HG03469 (cell line): ENCODE data around the gene SERAC1.
A peak's percentile ranks its signal among the peaks of the same experiment; 100 is the strongest.

Experiments used
- ATAC-seq: cut with Tn5 transposase; IDR thresholded peaks from one replicate; pipeline ENCODE4 v1.9.1; 2021; ENCODE audit warnings: mild to moderate bottlenecking, moderate library complexity, moderate number of reproducible peaks; ENCODE audit not compliant: unreplicated experiment

SERAC1 gene

DNA sequence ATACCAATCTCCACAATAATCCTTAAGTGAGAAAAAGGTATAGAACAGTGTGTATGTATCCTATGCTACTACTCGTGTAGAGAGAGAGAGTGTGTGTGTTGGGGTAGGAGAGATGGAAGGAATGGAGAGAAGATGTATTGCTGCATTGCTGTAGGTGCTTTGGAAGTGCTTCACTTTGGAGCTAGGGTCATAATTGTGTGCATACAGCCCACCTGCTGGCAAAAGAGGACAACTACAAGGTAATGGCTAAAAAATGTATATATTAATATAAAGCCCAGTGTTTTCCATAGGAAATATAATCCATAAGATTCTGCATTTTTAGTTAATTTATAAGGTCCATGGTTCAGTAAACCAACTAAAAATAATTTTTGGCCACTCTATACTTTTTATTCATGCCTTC is 36.1 kb downstream of the SERAC1 start:
- ATAC-seq = no peak

DNA sequence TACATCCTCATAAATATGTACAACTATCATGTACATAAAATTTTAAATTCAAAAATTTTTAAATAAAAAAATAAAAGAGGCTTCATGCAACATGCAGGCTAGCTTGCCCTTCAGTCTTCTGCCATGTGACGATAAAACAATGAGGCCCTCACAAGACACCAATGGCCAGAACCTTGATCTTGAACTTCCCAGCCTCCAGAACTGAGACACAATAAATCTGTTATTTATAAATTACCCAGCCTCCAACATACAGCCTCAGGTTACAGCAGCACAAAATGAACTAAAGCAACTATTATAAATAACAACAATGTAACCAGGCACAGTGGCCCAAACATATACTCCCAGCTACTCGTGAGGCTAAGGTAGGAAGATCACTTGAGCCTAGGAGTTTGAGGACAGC is 42.8 kb downstream of the SERAC1 start:
- ATAC-seq = no peak

DNA sequence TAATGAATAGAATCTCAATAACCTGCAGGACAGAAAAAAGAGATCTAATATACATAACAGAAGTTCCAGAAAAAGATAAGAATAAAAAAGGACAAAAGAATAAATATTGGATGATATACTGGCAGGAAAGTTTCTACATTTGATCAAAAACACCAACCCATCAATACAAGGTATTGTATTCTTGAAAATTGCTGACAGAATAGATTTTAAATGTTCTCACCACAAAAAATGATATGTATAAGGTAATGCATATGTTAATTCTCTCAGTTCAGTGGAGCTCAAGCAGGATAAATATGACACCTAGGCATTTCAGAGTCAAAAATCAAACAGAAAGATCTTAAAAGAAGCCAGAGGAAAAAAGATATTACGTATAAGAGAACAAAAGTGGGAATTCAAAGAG is 43.8 kb downstream of the SERAC1 start:
- ATAC-seq = no peak

DNA sequence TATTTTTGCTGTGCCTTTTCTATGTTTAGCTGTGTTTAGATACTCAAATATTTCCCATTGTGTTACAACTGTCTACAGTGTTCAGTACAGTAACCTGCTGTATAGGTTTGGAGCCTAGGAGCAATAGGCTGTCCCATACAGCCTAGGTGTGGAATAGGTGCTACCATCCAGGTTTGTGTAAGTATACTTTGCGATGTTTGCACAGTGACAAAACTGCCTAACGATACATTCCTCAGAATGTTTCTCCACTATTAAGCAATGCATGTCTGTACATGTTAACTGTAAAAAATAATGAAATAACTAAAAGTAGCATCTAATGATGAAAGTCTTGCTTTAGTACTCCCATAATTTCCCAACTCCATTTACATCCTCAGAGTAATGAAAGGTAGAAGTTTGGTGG is 46.0 kb downstream of the SERAC1 start:
- ATAC-seq = no peak

DNA sequence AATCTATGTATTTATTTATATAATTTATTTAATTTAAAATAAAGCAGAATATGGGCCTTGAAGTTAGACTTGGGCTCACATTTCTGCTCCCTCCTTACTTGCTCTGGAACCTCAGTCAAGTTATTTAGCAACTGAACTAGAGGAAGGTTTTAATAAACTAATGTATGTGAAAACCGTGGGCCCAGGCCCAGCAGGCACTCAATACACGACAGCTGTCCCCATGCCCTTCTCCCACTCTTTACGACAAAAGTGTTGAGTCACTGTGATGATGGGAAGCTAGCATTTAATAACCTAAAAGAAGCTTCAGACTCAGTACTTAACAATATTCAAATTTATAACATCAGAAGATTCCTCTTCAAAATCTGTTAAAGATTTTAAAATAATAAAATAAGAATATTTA is 46.7 kb downstream of the SERAC1 start:
- no peak for ATAC-seq

DNA sequence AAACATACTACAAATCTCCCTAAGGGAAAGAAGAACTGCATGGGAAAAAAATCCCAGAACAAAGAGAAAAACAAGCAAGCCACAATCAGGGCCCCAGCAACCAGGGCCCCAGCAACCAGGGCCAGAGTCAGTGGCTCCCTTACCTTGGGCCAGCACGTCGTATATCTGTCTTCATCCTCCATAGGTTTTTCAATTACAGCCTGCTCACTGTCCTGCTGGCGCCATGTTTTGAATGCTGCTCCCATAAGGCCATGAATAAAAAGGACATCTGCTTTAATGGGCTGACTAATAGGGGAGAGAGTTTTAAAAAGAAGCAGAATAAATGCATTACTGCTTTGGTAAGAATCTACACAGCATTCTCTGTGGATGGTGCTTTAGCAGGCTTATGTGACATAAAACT is 49.2 kb downstream of the SERAC1 start:
- no peak for ATAC-seq

DNA sequence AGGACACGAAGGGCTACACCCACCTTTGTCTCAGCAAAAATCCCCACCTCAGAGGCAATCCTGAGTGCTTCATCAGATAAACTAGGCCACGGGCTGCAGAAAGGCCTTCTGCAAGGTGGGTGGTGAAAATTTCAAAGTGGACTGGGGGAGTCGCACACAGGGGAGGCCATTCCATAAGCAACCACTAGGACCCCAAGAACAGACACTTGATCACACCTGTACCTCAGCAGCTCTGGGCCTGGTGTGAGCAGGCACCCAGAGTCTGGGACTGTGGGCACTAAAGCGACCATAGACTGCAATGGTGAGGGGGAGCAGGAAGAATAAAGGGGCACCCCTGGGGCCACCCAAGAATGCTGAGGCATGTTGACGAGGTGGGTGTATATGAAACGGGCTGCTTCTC is 52.6 kb downstream of the SERAC1 start:
- no peak for ATAC-seq

DNA sequence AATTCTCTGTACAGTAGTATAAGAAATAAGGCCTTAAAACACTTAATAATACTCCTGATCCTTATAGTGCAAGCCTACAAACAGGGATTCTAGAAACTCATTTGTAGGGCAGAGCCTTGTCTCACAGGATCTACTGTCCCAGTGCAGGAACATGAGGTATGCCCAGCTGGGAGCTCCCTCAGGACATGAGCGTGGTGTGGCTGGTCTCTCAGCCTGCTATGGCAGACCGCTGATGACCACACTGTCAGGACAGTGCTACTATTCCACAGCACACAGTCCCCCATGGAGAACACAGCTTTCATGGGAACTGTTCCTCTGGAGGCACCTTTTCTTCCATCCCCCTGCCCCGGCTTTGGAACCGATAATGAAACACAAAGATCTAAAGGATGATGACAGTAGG is 53.0 kb downstream of the SERAC1 start:
- ATAC-seq = no peak

DNA sequence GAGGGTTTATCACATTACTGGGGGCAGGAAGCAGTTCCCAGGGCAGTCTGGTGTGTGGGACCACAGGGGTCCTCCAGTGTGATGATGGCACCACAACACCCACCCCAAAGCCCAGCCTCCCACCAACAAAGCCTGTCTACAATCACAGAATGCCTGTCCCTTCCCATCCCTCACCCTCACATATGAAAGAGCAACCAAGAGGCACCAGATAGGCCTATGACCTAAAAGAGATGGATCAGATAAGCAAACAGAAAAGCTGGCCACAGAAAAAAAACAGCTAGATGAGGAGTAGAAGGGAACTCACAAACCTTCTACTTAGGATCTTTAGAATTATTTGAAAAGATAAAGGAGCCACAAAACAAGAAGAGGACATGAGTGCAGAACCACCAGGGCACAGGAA is 54.3 kb downstream of the SERAC1 start:
- ATAC-seq = no peak

DNA sequence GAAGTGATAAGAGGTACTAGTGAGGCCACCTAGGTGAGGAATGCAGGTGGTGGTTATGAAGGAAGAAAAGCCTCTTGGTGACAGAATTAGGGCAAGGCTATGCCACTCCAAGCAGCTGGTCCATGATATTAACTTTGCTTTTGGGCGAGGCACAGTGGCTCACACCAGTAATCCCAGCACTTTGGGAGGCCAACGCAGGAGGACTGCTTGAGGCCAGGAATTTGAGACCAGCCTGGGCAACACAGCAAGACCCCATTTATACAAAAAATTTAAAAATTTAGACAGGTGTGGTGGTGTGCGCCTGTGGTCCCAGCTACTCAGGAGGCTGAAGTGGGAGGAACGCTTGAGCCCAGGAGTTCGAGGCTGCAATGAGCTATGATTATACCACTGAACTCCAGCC is 56.1 kb downstream of the SERAC1 start:
- no peak for ATAC-seq

DNA sequence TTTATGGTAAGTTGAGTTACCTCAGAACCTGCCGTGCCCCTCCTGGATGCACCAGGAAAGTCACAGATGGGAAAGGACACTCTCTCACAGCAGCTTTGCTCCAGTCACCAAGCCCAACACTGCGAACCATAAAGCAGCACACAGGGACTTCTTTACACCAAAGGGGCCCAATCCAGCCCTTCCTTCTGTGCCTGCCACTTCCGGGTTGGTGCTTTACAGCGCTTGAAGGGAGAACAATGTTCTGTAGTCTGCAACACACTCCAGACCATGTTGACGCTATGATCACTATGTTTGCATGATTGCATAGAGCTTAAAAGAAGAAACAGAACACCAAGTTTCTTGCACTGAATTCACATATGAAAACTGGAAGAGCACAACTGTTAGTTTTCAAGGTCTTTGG is 57.1 kb downstream of the SERAC1 start:
- ATAC-seq = no peak

DNA sequence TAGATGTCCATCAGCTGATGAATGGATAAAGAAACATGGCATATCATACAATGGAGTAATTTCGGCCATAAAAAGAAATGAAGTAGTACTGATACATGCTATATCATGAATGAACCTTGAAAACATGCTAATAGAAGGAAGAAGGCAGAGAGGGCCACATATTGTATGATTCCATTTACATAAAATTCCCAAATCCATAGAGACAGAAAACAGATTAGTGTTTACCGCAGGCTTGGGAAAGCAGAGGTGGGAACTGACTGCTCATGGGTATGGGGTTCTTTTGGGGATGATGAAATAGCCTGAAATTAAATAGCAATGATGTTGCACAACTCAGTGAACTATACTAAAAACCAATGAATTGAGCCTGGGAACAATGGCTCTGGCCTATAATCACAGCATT is 58.3 kb downstream of the SERAC1 start:
- ATAC-seq = no peak

DNA sequence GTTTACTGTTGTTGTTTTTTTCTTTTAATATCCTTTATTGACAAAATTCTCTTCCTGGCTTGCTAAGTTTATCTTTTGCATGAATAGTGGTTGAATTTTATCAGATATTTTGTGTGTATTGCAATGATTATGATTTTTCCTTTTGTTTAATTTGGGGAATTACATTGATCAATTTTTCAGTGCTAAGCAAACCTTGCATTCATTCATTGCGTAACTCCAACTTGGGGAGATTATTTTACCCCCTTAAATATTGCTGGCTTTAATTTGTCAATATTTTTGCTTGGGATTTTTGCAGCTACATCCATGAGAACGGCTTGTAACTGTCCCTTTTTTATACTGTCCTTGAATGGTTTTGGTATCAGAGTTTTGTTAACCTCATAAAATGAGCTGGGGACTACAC is 63.4 kb downstream of the SERAC1 start:
- no peak for ATAC-seq

DNA sequence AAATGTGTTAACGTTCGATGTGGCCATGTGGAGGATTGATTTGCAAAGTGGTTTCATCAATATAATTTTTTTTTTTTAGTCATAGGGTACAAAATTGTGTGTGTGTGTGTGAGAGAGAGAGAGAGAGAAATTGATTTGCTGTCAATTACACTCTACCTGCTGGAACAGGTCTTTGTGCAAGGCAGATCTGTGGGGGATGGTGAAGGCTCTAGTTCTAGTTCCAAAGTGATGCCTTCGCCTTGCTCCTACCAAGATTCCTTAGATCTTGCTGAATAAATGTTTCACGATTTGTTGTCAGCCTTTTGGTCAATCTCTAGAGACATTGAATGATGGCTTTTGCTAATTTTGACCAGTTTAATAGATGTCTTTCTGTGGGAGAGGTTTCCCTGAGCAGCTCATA is 64.8 kb downstream of the SERAC1 start:
- ATAC-seq = no peak

DNA sequence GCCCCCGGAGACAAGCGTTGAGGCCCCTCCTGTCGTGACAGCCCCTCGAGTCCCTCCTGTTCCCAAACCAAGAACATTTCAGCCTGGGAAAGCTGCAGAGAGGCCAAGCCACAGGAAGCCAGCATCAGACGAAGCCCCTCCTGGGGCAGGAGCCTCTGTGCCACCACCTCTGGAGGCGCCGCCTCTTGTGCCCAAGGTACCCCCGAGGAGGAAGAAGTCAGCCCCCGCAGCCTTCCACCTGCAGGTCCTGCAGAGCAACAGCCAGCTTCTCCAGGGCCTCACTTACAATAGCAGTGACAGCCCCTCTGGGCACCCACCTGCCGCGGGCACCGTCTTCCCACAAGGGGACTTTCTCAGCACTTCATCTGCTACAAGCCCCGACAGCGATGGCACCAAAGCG is 72.4 kb downstream of the SERAC1 start:
- no peak for ATAC-seq

DNA sequence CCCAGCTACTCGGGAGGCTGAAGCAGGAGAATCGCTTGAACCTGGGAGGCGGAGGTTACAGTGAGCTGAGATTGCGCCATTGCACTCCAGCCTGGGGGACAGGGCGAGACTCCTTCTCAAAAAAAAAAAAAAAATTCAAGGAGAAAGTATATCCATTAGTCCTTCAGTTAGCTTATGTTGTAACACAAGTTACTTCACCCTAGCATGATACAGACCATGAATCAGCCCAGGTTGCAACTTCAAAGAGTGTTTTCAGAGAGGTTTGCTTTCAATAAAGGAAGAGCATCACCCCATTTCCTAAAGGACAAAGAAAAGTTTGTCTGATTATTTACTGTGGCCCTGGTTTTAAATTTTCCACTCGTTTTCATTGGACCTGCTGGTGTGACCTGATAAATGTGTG is 73.0 kb downstream of the SERAC1 start:
- no peak for ATAC-seq

DNA sequence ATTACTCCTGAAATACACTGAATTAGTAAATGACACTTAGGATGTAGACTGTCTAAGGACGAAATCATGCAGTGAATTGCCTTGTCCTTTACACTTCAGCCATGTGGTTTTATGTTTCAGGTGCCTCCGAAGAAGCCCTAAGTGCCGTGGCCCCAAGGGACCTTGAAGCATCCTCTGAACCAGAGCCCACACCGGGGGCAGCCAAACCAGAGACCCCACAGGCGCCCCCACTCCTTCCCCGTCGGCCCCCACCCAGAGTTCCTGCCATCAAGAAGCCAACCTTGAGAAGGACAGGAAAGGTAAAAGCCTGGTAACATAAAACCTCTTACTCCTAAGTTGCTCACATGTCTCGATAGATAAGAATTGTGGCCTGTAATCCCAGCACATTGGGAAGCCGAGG is 75.3 kb downstream of the SERAC1 start:
- no peak for ATAC-seq

DNA sequence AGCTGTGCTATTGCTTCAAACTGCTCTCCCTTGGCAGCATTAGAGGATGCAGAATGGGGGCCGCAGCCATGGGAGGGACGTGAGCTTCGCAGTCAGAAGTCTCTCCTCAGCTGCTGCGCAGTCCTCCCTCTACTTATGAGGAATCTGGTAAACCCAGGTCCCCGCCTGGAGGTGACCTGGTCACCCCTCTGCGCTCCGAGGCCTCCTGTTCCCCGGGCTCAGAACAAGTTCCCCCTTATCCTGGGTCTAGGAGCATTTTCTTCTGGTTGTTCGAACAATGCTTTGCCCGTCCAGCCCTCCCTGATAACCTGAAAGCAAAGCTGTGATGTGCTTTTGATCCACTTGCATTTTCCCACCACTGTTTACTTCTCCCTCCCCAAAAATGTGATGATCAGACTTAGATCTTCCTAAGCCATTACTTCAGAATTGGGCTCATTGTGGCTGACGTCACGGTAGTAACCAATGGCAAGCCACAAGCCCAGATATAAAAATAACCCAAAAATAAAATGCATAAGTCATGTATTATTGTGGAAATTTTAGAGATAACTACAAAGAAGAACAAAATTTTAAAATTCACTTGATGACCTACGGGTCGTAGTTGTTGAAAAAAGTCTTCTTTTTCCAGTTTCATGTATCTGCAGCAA is 80.7 kb downstream of the SERAC1 start:
- no peak for ATAC-seq

DNA sequence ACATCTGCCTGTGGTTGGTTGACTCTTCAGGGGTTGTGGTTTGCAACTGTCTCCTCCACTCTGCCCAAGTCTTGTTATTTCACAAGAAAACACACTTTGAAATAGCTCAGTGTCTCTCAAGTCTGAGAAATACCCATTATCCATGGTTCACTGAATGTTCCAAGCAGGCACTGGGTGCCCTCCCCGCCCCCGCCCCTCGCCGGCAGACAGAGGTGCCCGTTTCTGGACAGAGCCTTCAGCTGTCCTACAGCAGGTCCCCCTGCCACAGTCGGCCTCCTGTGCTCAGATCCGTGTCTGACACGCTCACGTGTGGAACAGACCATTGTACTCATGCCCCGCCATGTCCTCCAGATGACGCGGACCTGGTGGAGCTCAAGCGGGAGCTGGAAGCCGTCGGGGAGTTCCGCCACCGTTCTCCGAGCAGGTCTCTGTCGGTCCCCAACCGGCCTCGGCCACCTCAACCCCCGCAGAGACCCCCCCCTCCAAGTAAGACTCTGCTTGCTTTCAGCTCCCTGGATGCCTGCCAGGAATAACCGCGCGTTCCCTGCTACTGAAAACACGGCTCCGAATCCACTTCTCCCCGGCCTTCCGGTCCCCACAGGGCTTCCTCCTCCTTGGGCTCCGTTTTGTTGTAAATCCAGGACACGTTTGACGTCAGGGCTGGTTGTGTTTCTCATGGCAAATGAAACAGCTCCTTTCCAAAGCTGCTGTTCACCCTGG is 81.4 kb downstream of the SERAC1 start:
- peak; percentile 58 for ATAC-seq

DNA sequence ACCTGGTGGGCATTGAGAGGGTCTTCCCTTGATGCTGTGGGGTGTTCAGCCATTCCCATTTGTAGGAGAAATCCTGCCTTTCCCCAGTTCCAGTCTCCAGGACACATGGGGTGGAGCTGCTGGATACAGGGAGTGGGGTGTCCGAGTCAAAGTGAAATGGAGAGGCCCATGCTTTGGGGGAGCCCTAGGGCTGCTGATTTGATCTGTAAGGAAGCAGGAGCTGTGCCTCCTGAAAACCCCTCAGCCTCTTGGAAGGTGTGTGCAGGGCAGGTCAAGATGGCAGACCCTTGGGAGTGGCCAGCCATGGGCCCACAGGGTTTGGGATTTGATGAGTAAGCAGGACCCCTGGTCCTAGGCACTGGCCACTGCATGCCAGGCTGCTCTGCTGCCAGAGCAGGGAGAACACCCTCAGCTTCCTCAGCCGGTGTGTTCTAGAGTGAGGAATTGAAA is 82.0 kb downstream of the SERAC1 start:
- ATAC-seq = no peak

DNA sequence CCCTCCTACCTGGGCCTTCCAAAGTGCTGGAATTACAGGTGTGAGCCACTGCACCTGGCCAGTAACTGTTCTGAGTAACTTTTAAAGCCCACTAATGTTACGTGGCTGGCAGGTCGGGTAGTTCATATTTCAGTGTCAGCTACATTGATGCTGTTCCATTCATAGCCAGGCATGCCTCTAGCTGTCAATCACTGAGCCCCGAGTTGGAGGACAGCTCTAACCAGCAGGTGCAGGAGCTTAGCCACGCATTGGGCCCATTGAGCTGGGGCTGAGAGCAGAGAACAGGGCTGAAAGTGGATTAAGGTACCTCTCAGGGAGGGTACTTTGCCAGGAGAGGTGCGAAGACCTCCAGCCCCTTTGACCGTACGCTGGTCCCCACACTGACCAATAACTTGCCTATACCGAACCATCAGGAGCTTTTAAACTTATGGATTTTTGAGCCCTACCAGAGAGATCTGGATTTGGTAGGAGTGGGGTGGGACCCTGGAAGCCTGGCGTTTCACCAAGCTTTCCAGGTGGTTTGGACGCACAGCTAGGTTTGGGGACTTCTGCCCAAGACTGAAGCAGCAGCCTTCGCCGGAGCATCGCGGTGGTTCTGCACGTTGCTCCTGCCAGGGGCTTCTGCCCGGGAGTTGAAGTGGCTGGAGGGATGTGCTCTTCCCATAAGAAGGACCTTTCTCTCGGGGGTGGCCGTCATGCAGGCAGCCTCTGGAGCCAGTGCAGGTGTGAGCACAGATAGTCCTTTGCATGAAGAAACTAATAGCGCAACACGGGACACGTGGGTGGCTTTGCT is 82.6 kb downstream of the SERAC1 start:
- no peak for ATAC-seq
